GM13977 (cell line): ENCODE results near the gene ITPR2.

Experiments used
- DNase-seq: peaks from one replicate; pipeline ENCODE4 v3.0.0; 2012; ENCODE audit warnings: low spot score
- in situ Hi-C: fragments of 300-500 bp; cut with MboI; formaldehyde crosslinking; loops from one replicate; pipeline ENCODE4 v1.12.0; 2022; ENCODE audit warnings: low sequenced_read_pairs, low pct_unique_long_range_greater_than_20kb, mixed read lengths, inconsistent platforms; ENCODE audit not compliant: unreplicated experiment
- TF ChIP-seq, protein P1 (sequence below): IDR thresholded peaks from 2 replicates; pipeline ENCODE4 v1.5.1; 2012; ENCODE audit warnings: mild to moderate bottlenecking, control low read depth; ENCODE audit not compliant: insufficient read depth; ENCODE audit errors: extremely low read depth, missing control alignments

The ITPR2 gene

DNA sequence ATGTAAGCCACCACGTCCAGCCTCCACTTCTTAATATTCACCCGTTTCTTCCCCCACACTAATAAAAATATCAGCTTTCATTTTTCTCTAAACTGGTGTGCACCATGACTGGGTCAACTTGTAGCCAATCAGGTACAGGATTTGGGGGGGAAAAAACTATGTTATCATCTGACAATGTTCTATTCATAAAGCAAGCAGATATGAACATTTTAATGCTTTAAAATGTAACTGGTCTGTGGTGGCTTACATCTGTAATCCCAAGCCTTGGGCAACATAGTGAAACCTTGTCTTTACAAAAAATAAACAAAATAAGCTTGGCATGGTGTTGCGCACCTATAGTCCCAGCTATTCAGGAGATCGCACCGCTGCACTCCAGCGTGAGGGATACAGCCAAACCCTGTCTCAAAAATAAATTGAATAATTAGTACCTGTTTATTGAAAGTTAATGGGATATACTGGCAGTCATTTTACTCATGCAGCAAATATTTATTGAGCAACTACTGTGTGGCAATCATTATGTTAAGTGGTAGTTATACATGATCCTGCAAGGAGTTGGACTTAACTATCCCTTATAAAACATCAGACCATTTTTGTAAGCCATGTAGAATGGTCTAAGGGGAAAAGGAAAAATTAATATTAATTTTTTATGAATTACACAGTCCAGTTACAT is 15.3 kb upstream of the ITPR2 start:
- DNase-seq: no peak
- TF ChIP-seq, protein P1, sequence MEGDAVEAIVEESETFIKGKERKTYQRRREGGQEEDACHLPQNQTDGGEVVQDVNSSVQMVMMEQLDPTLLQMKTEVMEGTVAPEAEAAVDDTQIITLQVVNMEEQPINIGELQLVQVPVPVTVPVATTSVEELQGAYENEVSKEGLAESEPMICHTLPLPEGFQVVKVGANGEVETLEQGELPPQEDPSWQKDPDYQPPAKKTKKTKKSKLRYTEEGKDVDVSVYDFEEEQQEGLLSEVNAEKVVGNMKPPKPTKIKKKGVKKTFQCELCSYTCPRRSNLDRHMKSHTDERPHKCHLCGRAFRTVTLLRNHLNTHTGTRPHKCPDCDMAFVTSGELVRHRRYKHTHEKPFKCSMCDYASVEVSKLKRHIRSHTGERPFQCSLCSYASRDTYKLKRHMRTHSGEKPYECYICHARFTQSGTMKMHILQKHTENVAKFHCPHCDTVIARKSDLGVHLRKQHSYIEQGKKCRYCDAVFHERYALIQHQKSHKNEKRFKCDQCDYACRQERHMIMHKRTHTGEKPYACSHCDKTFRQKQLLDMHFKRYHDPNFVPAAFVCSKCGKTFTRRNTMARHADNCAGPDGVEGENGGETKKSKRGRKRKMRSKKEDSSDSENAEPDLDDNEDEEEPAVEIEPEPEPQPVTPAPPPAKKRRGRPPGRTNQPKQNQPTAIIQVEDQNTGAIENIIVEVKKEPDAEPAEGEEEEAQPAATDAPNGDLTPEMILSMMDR: no peak
- in situ Hi-C loops: no loop called here

DNA sequence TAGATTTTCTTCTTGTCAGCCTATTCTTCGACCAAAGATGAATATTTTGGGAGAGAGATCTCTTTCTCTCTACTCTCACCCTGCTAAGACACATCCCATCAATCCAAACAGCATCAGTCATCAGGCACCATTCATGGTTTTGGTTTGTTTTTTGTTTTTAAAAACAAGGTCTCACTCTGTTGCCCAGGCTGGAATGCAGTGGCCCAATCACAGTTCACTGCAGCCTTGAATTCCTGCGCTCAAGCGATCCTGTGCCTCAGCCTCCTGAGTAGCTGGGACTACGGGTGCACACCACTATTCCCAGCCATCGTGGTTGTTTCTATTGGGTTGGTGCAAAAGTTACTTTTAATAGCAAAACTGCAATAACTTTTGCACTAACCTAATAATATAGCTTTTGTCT is 14.4 kb upstream of the ITPR2 start:
- in situ Hi-C loops: no loop called here
- TF ChIP-seq, protein P1: no peak
- DNase-seq: no peak

DNA sequence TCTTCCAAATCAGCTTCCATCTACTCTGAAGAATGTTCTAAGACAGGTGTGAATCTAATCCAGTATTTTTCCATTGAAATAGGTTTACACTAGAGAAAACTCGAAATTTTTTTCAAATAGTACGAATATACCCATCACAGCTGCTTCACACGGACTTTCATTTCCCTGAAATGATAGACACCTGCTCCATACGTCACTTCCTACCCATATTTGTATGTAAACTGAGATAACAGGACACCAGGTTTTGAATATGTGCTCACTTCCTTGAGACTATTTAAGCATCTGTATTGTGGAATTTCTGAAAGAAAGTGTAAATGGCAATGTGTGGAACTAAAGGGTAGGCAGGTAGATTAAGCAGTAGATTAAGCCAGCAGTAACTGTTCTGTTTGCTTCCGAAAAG is 13.4 kb upstream of the ITPR2 start:
- in situ Hi-C loops: no loop called here
- DNase-seq: no peak
- TF ChIP-seq, protein P1: no peak

DNA sequence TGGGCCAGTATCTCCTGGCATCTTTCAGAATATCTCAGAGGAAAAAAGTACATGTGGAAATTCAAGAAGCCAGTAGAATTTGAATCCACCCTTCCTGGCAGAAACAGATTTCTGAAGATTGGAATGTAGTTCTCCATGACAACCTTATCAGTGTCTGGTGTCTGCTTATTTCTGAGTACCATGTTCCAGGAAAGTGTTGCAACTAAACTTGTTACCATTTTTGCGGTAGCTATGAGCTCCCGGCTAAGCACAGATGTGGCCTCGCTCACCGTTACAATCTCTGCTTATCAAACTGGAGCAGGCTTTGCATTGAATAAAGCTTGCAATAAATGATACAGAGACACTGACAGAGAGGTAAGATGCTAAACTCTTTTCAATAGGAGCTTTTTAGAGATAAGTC is 13.0 kb upstream of the ITPR2 start:
- TF ChIP-seq, protein P1: no peak
- DNase-seq: no peak
- in situ Hi-C loops: no loop called here

DNA sequence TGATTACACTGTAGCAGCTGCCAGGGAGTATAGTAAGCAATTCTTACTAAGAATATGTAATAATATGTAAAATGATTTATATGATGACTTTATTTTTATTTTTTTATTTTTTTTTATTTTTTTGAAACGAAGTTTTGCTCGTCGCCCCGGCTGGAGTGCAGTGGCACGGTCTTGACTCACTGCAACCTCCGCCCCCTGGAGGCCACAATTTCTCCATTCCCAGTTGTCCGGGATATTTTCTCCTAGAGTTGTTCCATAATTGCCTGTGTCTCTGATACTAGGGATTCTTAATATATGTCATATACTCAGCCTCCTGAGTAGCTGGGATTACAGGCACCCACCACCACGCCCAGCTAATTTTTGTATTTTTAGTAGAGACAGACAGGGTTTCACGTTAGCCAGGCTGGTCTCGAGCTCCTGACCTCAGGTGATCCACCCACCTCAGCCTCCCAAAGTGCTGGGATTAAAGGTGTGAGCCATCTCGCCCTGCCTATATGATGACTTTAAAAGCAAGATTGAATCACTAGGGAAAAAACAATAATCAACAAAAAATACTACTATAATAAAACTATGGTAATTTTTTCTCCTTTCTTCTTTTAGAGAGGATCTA is 12.2 kb upstream of the ITPR2 start:
- in situ Hi-C loops: no loop called here
- no peak for DNase-seq
- TF ChIP-seq, protein P1: peak; percentile 46

DNA sequence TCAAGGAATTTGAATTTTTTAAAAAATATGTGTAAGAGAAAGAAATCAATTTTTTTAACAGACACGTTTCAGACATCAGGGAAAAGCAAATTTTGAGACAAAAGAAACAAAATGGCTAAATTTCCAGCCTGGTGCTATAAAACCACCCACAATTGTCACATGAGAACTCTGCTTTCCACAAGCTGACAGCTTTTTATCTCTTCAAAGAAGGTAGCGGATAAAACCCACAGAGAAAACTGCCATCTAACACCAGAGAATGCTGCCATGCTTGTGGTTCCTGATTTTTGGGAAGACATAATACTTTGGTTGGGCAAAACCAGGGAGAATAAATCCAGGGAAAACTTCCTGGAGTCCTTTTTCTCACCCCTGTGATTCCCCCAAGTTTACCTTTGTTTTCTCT is 10.3 kb upstream of the ITPR2 start:
- TF ChIP-seq, protein P1: no peak
- in situ Hi-C loops: no loop called here
- no peak for DNase-seq
